Upper lobe of left lung (tissue), 4 donors: ENCODE measurements around the gene SUN1.

ENCODE experiments used
- POLR2AphosphoS5 ChIP-seq, 2 donors: sonication (generic); formaldehyde crosslinking; IDR thresholded peaks; one replicate each; pipeline ENCODE4 v1.5.1; 2017; ENCODE audit warnings: antibody characterized with exemption in 2 of 2
- TF ChIP-seq, protein P1 (sequence below), 6 experiments: fragments of 450-650 bp in 4 of 6; fragments of 200-600 bp in 2 of 6; sonication (generic) in 2 of 6; IDR thresholded peaks; one replicate each; pipeline ENCODE4 v1.5.1; 2016 to 2019; ENCODE audit warnings: antibody characterized with exemption in 6 of 6

DNA sequence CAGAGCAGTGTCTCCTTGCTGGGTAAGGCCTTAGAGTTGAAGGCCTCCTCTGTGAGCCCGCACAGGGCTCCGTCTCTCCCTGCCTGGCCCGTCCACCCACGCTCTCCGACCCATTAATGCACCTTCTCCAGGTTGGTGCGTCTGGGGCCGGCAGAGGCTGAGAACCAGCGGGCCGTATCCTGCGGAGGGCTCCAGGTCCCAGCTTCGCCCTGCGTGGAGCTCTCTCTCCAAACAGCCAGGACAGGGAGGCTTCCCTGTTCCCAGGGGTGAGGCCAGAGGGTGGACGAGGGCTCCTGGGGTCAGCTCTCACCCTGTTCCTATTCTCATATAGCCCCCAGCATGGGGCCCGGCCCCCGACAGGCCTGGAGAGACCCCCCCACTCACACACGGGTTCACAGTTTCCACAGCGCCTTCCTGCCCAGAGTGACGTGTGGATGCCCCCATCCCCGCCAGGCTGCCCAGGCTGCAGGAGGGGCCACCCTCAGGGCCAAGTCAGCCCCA lies 78.7 kb downstream of the SUN1 start:
- no peak for TF ChIP-seq POLR2AphosphoS5 (IDR thresholded peaks at IDR 0.05)
- TF ChIP-seq, protein P1, sequence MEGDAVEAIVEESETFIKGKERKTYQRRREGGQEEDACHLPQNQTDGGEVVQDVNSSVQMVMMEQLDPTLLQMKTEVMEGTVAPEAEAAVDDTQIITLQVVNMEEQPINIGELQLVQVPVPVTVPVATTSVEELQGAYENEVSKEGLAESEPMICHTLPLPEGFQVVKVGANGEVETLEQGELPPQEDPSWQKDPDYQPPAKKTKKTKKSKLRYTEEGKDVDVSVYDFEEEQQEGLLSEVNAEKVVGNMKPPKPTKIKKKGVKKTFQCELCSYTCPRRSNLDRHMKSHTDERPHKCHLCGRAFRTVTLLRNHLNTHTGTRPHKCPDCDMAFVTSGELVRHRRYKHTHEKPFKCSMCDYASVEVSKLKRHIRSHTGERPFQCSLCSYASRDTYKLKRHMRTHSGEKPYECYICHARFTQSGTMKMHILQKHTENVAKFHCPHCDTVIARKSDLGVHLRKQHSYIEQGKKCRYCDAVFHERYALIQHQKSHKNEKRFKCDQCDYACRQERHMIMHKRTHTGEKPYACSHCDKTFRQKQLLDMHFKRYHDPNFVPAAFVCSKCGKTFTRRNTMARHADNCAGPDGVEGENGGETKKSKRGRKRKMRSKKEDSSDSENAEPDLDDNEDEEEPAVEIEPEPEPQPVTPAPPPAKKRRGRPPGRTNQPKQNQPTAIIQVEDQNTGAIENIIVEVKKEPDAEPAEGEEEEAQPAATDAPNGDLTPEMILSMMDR (IDR thresholded peaks at IDR 0.05), result no peak
